Peyer's patch (tissue), 4 donors: ENCODE results near the gene RGL3.

Experiments
- POLR2A ChIP-seq, 2 donors: fragments of 450-650 bp; IDR thresholded peaks; one replicate each; pipeline ENCODE4 v1.5.1; 2017; ENCODE audit warnings: antibody characterized with exemption in 2 of 2, mild to moderate bottlenecking in 2 of 2, moderate library complexity in 2 of 2
- TF ChIP-seq, protein P1 (sequence below), 6 experiments: fragments of 450-650 bp in 4 of 6; fragments of 200-600 bp in 2 of 6; sonication (generic) in 1 of 6; IDR thresholded peaks; one replicate each; pipeline ENCODE4 v1.5.1; 2017 to 2019; ENCODE audit warnings: antibody characterized with exemption in 6 of 6, mild to moderate bottlenecking in 3 of 6, moderate library complexity in 1 of 6

DNA sequence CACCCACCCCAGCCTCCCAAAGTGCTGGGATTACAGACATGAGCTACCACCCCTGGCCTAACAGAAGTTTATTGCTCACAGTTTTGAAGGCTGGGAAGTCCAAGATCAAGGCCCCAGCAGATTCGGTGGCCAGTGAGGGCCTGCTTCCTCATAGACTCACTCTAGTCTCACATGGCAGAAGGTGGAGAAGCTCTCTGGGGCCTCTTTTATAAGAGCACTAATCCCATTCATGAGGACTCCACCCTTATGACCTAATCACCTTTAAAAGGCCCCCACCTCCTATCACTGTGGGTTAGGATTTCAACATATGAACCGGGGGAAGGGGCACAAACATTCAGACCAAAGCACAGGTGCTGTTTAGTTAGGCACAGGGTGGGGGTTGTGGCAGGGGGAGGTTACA, 51.6 kb downstream of the RGL3 start:
- TF ChIP-seq, protein P1, sequence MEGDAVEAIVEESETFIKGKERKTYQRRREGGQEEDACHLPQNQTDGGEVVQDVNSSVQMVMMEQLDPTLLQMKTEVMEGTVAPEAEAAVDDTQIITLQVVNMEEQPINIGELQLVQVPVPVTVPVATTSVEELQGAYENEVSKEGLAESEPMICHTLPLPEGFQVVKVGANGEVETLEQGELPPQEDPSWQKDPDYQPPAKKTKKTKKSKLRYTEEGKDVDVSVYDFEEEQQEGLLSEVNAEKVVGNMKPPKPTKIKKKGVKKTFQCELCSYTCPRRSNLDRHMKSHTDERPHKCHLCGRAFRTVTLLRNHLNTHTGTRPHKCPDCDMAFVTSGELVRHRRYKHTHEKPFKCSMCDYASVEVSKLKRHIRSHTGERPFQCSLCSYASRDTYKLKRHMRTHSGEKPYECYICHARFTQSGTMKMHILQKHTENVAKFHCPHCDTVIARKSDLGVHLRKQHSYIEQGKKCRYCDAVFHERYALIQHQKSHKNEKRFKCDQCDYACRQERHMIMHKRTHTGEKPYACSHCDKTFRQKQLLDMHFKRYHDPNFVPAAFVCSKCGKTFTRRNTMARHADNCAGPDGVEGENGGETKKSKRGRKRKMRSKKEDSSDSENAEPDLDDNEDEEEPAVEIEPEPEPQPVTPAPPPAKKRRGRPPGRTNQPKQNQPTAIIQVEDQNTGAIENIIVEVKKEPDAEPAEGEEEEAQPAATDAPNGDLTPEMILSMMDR (IDR thresholded peaks at IDR 0.05), result no peak
- no peak for TF ChIP-seq POLR2A (IDR thresholded peaks at IDR 0.05)
